HG03521 (cell line): Measurements from ENCODE around the gene C1orf174.

Experiments
- ATAC-seq: cut with Tn5 transposase; IDR thresholded peaks from one replicate; pipeline ENCODE4 v1.9.1; 2021; ENCODE audit warnings: mild to moderate bottlenecking, moderate library complexity; ENCODE audit not compliant: unreplicated experiment

C1orf174 gene

DNA sequence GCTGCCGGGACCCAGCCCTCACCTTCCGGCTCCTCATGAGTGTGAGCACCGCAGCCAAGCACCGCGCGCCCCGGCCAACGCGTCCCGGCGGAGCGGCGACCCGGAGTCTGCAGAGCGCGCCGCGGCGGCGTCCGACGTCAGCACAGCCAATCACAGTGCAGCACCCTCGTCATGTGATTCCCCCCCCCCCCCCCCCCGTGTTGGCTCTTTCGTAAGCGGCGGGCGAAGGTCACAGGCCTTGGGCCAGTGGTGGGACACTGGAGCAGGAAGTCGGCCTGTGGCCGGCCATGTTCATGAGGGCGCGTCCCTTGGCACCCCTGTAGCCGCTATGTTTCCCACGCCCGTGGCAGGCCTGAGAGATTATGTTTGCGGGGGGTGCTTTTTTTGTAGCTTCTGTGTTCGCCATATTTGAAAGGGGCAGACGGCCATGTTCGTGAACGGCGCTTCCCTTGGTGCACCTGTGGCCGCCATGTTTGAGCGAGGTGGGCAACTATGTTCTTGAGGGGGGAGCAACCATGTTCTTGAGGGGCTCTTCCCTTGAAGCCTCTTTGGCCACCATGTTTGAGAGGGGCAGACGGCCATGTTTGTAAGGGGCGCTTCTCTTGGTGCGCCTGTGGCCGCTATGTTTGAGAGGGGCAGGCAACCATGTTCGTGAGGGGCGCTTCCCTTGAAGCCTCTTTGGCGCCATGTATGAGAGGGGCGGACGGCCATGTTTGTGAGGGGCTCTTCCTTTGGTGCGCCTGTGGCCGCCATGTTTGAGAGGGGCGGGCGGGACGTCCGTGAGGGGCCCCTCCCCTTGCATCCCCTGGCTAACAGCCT lies at the start of gene C1orf174:
Gene C1orf174, minus strand, starts transcription at position 123 of the 819 bp plus-strand sequence. Its CDS starts 86 bp downstream, at position 37.
- peak; percentile 55 for ATAC-seq

DNA sequence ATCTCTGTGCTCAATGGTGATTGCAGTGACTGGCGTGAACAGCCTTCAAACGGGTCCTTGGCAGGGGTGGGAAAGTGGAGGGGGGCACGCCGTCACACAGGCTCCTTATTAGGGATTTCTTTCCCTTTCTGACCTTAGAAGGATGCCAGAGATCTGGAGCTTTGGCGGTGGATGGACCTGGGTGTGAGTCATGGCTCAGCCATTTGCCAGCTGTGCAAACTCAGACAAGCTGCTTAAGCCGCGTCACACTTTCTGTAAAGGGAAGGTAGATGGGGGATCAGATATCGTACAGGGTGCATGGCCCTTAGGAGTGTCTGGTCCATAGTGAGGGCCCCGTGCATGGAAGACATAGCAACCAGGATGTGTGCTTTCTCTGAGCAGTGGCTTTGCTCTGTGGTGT lies 48.3 kb upstream of the C1orf174 start:
- ATAC-seq: no peak

DNA sequence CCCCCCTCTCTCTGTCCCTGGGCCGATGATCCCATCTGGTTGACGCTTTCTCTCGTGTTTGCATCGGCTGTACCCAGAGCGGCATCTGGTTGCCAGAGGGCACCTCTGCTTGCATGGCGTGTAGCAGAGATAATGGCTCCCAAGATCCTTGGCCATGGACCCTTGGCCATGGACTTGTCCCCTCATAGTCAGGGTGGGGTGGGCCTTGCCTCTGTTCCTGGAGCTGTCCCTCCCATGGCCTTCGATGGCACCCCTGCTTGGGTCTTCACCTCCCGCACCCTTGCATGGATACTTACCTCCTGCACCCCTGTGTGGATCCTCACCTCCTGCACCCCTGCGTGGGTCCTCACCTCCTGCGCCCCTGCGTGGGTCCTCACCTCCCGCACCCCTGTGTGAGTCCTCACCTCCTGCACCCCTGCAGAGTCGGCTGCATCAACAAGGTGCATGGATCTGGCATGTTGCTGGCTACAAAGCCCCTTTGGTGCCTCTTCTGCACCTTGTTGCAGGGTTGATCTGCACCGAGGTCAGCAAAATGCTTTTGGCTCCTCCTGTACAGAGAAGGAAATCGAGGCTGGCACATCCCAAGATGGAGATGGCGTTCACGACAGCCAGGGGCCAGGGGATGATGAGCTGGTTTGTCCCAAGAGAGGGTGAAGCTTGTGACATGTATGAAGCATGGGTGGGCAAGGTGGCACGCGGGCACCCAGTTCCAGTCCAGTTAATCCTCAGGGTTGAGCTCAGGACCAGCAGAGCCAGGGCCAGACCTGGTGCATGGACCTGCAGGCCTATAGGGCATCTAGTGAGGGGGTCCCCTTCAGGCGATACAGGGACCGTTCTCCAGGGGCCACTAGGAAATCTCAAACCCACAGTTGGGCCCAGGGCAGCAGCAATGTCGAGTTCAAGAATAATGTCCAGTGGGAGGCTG lies 46.1 kb upstream of the C1orf174 start:
- ATAC-seq: no peak

DNA sequence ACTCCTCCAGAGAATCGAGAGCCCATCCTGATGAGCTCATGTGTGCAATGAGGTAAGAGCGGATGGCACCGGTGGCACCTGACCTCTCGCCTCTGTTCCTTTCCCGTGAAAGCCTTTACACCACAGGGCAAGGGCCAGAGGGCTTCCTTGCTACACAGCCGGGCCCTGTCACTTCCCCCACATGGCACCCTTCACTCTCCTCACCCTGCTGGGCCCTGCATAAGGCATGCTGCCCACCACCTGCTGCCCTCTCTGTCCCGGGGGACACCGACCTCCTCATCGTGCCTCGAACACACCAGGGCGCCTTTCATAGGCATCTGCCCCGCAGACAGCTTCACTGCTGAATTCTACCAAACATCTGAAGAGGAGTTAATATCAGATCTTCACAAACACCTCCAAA lies 45.1 kb upstream of the C1orf174 start:
- no peak for ATAC-seq

DNA sequence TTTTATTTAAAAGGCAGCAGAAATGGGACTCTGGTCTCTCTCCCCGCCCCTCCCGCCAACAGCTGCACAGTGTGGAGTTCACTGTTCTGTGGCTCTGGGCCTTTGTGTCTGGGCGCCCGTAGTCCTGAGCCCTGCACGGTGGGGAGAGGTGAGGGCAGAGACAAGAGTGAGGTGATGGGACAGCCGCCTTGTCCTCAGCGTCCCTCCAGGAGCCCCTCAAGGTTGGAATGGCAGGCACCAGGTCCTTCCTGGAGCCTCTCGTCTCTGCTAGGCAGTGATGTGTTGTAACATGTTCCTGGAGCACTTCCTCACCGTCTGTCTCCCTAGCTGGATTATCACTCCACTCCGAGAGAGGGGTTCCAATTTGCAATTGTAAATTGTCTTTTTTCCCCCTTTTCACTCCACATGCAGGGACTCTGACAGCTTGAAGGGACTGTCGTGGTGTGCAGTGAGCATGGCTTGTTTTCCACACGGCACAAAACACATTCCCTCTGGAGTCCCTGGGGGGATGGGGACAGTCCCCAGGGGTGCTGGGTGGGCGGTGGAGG lies 44.6 kb upstream of the C1orf174 start:
- ATAC-seq: no peak

DNA sequence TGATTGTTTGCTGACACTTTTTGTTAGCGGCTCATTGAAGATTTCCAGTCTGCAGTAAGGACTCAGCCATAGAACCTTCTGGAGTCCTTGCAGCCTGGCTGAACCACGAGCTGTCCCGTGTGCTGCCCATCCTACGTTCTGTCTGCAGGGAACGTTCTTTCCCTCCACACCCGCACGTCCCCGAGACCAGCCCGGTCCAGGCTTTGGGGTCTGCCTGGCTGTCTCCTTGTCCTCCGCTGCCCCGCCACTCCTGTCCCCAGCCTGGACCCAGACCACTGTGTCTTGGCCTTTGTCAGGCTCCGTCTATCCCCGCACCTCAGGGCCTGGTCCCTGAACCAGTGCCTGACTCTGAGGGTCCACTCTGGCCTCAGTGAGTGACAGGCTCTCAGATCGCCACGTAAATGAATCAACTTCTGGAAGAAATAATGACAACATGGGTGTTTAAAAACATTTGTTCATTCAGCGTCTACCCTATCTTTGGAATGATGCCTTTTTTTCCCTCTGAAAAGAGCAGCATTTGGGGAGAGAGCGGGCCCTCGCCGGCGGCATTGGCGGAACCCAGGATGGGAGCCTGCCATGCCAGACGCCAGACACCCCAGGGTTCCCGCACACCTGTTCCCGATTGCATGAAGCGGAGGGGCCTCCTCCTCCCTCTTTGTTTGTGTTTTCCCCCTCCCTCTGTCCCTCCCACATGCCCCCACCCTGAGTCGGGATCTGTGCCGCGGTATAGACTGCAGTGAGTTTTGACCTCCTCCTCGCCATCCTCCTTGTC lies 43.9 kb upstream of the C1orf174 start:
- ATAC-seq: no peak

DNA sequence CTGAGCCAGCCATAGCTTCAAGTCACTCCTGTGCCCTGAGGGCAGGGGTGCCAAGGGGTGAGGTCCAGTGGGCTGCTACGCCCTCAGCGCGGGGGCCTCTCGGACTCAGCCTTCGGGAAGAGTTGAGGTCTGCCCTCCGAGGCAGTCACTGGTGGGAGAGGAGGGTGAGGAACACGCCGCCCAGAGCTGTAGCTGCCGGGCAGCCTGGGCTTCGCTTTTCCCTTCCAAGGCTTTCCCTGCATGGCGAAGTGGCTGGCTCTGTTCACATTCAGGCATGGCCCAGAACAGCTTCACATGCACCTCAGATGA lies 43.0 kb upstream of the C1orf174 start:
- ATAC-seq: no peak

DNA sequence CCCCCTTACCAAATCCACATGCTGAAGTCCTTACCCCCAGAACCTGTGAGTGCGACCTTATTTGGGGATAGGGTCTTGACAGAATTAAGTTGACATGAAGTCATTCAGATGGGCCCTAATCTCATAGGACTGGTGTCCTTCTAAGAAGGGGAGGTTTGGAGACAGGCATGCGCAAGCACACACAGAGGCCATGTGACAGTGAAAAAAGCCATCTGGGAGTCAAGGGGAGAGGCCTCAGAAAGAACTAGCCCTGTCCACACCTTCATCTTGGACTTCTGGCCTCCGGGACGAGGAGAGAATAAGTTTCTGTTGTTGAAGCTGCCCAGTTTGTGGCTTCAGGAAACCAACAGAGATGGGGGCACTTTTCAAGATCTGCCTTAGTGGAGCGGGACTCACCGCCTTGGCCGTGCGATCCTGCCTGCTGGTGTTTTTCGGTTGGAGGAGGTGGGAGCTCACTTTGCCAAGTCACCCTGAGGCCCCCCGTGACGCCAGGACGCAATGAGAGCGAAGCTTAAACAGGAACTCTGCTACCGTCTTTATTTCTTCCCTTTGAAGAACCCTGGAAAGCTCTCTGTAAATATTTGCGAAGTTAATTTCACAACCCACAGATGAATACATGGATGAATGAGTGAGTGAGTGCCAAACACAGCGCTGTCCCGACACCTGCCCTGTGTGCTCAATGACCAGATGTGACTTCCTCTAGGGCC lies 42.5 kb upstream of the C1orf174 start:
- ATAC-seq: no peak

DNA sequence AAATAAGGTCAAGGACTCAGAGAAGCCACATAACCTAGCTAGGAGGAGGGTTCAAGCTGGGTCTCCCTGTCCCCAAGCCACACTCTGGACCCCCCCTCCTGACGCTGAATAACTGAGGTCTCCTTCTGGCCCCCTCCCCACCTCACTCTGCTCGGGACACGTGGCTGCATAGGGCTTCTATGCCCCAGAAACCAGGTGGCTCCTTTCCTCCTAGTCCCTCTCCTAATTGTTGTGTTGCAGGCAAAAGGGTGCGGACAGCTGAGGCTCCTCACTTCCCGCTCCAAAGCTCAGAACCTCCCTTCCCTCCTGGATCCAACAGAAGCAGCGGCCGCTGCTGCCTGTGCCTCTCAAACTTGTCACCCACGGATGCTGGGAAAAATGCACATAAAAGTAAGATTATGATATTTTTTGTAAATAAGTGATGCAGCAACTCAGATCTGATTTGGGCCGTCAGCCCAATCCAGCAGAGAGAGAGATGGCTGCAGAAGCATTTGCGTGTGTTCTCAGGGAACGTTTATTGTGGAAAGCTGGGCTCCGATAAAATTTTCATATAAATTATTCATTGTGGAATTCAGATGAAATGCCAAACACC lies 40.8 kb upstream of the C1orf174 start:
- ATAC-seq: no peak

DNA sequence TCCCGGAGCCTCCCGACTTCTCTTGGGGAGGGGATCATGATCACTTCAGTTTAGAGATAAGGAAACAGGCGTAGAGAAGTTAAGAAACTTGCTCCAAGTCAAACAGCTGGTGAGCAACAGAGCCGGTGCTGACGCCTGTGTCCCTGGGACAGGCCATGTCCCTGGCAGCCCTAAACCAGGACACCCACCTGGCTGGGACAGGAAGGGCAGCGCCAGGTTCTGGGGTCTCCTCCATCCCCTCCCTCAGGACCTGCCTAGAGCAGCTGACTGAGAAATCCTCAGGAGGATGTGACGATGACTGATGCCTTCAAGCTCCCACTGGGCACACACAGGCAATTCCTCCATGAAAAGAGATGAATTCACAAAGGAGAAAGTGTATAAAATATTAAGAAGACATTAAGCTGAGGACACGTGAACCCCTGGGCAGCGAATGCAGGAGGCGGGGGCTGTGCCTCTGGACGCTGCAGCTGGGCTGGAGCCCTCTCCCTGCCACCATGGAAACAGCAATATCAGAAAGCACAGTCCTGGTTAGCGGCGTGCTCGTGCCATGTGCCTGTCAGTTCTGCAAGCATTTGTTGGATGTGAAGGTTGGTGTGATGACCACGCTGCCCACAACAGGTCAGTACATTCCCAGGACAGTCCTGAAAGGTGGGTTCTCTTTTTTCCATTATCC lies 40.1 kb upstream of the C1orf174 start:
- ATAC-seq: no peak

DNA sequence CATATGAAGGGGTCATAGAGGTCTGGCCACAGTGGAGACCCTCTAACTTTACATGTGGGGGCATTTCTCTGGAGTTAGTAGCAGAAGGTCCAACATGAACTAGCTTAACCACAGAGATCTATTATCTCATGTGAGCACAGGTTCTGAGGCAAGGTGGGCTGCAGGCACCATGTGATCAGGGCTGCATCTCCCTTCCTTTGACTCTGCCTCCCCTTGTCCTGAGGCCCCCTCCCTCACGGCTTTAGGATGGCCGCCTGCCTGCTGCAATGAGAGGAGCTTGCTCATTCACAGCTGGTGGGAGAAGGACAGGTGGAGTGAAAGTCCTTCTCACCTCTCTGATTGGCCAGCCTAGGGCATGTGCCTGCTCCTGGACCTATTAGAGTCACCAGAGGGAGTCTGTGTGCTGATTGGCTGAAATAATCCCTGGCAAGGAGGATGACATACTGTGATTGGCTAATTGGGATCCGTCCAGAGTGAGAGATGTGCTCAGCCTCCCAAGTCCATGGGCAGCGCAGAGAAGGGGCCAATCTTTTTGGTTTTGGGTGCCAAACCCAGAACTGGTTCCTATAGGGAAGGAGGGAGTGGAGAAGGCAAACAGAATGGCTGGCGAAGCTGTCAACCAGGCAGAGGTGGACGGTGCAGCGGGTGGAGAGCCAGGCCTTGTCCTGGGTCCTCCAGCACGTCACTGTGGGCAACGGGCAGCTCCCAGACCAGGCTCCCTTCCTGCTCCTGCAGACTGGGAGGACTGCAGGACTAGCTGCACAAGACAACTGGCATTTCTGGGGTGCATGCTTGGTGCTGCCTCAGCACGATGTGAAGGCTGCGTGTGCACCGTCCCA lies 39.4 kb upstream of the C1orf174 start:
- no peak for ATAC-seq

DNA sequence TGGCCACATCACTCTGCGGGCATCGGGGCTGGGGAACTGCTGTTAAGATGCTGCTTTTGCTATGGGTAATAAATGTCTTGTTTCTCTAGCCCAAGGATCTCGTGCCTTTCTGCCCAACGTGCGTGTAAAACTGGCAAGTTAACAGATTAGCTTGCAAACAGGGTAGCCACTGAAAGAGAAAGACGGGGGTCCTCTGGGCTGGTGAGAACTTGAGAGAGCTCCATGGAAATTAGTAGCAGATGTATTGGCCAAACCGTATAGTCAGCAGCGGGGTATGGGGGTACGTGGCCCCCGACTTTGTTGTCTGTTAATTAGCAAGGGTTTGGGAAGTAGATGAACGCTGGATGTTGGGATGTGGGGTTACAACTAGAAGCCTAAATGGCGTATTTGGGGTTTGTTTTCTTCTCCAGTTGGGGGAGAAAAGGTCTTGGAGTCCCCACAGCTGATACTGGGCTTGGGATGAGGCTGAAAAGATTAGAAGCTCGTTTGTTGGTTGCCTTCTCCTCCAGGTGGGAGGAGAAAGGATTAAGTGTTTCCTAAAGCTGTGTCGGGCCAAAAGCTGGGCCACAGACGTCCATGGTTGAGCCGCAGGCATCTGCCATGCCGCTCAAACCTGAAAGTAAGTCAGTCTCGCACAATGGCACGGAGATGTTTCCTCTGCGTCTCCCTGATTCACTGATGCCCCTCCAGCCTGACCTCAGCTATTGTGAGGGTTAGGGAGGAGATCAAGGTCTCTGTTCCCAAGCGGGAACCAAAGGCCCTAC lies 32.3 kb upstream of the C1orf174 start:
- ATAC-seq: no peak

DNA sequence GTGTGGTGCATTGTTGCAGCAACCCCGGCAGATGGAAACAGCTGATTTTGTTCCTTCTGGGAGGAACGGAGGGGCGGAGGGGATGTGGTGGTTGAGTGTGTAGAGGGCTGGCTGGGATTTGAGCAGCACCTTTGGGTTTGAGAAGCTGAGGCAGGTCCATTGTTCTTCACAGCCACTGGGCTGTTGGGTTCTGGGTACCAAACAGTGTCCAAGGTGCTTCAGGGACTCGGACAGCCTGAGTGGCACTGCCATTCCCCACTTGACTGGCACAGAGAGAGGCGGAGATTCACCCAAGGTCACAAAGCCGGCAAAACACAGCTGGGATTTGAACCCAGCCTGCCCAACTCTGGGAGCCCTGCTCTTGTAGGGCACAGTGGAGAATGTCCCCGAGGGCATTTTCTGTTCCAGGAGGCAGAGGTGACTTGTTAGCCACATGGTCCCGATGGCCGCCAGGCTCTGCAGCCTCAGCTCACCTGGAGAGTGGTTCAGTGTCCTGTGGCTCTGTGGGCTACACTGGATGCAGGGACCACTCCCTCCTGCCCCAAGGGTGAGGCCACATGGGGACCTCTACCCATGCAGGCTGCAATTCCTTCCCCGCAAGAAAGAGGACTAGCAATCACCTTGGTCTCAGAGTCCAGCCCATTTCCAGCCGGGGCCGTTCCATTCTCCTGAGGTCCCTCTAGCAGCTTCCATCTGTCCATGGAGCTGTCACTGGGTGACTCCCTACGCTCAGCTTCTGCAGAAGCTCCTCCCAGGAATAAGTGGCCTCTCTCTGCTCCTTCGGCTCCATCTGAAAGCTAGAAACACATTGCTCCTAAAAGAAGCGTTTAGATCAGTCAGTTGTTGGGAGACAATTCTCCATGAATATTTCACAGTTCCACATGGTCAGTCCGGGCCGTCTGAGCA lies 31.2 kb upstream of the C1orf174 start:
- no peak for ATAC-seq

DNA sequence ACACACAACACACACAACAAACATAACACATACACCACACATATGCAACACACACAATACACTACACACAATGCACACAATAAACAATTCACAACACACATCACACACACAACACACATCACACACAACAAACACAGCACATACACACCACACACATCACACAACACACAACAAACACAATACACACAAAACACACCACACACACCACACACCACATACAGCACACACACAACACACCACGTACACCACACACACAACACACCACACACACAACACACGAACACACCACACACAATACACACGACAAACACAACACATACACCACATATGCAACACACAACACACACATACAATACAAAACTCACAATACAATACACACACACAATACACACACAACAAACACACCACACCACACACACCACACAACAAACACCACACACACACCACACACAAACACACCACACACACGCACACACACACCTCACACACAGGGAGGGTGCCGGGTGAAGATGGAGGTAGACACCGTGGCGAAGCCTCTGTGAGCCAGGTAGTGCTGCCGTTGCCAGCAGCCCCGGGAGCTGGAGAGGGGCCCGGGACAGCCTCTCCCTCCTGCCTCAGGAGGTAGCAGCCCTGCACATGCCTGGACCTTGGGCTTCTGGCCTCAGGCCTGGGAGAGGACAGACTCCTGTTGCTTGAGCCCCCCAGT lies 30.4 kb upstream of the C1orf174 start:
- ATAC-seq: no peak

DNA sequence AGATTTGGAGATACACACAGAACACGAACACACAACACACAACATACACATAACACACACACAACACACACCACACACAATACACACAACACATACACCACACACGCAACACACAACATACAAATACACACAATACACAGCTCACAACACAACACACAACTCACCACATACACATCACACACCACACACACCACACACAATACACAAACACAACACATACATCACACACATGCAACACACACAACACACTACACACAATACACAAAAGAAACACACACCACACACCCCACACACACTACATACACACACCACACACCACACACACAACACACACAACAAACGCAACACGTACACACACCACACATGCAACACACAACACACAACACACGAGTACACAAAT lies 29.1 kb upstream of the C1orf174 start:
- ATAC-seq: no peak

DNA sequence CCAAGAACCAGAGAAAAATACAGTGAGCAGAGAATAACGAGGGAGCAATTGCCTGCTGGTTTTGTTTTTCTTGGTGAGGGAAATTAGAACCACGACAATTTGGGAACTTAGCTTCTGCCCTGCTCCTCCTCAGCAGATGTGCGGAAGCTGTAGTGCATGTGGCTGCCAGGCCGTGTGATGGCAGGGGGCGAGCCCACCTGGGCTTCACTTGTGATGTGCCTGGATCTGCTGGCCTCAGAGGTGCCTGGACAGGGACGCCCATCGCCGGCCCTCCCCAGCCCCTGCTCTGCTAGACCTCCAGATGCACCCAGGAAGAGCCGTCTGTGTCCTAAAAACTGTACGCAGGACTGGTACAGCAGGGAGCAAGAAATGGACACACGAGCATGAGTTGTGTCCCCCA lies 28.5 kb upstream of the C1orf174 start:
- no peak for ATAC-seq
